Mucosa of rectum (tissue), 2 donors: ENCODE measurements around the gene DUSP18.

Experiments
- H3K27ac ChIP-seq, 2 donors: one replicate each; pipeline ENCODE4 v1.7.0; 2013; ENCODE audit warnings: inconsistent platforms in 2 of 2, low read depth in 2 of 2, low read length in 2 of 2
- H3K27me3 ChIP-seq, 2 donors: one replicate each; pipeline ENCODE4 v1.7.0; 2013; ENCODE audit warnings: low read length in 2 of 2; ENCODE audit not compliant: control insufficient read depth in 2 of 2, insufficient read depth in 2 of 2
- H3K36me3 ChIP-seq, 2 donors: one replicate each; pipeline ENCODE4 v1.7.0; 2013; ENCODE audit warnings: low read length in 2 of 2; ENCODE audit not compliant: control insufficient read depth in 2 of 2, insufficient read depth in 2 of 2
- H3K4me1 ChIP-seq, 2 donors: one replicate each; pipeline ENCODE4 v1.7.0; 2013; ENCODE audit warnings: low read length in 2 of 2, mild to moderate bottlenecking in 1 of 2; ENCODE audit not compliant: control insufficient read depth in 2 of 2, insufficient read depth in 2 of 2
- H3K4me3 ChIP-seq, 2 donors: one replicate each; pipeline ENCODE4 v1.7.0; 2013; ENCODE audit warnings: low read length in 2 of 2
- H3K9ac ChIP-seq, 2 donors: one replicate each; pipeline ENCODE4 v1.7.0; 2013; ENCODE audit warnings: low read length in 2 of 2, low read depth in 1 of 2, mild to moderate bottlenecking in 1 of 2
- H3K9me3 ChIP-seq, 2 donors: one replicate each; pipeline ENCODE4 v1.7.0; 2013; ENCODE audit warnings: low read length in 2 of 2; ENCODE audit not compliant: control insufficient read depth in 2 of 2
- donor health status: healthy.
- donor health status: Normal muscosa, but diverticular disease.

The DUSP18 gene

DNA sequence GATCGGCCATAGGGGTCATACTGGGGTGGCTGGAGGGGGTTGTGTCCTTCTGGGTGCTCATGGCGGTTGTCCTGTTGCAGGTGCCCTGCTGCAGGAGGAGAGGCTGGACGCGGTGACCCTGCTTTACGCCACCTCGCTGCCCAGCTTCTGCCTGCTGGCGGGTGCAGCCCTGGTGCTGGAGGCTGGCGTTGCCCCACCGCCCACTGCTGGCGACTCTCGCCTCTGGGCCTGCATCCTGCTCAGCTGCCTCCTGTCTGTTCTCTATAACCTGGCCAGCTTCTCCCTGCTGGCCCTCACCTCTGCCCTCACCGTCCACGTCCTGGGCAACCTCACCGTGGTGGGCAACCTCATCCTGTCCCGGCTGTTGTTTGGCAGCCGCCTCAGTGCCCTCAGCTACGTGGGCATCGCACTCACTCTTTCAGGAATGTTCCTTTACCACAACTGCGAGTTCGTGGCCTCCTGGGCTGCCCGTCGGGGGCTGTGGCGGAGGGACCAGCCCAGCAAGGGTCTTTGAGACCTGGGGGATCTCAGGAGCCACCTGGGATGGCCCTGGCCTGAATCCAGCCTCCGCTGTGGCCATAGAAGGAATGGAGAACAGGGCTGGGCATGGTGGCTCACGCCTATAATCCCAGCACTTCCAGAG lies 21.0 kb downstream of the DUSP18 start:
- Histone ChIP-seq H3K4me1 (peaks cover 3 to 8% of the 10 kb centered on the region in 2 donors), H3K4me3 (no peak overlapping the region), H3K27ac (no peak overlapping the region), H3K36me3 (no peaks in the 10 kb centered on the region), H3K27me3 (no peaks in the 10 kb centered on the region), H3K9me3 (no peaks in the 10 kb centered on the region), H3K9ac (no peak overlapping the region)

DNA sequence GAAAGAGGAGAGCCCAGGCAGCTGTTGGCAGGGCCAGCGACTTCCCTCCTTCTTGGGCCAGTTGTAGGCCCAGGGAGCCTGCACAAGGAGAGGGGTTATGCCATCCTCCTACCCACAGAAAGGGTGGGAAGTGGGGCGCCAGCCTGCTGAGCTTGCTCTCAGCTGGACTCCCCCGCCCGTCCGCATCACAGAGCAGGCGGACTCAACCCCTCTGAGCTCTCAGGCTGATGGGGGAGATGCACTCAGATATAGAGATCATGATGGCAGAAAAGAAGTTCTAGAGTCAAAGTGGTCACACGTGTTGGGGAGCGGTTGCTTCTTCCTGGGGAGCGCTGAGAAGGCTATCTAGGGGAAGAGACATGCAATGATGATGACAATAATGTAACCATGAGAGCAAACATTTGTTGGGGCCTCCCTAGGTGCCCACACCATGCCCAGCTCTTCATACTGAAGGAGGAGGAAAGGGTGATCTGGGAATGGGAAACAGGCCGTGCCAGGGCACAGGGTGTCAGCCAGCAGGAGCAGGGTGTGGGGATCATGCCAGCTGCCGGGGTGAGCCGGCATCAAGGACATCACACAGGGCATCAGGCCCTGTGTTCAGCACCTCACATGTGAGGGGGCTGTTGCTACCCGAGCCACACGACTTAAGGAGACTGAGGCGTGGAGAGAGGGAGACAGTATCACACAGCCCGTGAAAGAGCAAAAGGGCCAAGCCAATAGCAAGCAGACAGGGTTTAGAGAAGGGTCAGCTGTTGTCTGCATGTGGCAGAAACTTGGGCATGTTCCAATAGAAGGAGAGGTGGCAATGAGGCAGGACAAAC lies 24.4 kb downstream of the DUSP18 start:
- Histone ChIP-seq H3K27ac (no peak overlapping the region), H3K36me3 (no peaks in the 10 kb centered on the region), H3K4me1 (peaks cover 0 to 2% of the 10 kb centered on the region in 2 donors), H3K4me3 (no peak overlapping the region), H3K9ac (no peak overlapping the region), H3K9me3 (no peaks in the 10 kb centered on the region), H3K27me3 (no peaks in the 10 kb centered on the region)

DNA sequence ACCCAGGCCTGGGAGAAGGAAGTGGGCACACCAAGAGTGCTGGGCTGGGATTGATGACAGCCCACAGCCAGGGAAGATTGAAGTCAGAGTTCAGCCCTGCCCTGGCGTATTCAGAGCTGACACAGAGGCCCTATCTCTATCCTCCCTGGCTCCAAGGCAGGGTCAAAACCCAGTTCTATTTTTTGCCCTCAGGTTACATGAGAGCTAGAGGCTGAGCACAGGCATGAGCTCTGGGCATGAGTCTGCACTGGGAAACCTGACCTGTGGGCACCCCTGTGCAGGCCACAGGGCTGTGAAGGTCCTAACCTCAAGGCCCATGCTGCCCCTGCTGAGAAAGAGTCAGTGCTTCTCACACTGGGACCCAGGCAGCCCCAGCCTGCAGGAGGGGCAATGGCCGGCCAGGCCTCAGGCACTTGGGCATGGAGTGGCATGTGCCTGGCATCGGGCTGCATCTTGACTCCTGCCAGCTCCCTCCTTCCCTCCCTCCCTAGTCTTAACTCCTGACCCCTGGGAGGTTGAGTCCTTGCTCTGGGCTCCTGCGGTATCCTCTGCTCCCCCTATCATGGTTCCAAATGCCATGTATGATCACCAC lies 26.7 kb downstream of the DUSP18 start:
- Histone ChIP-seq H3K4me1 (peaks cover 16 to 18% of the 10 kb centered on the region in 2 donors), H3K27me3 (no peaks in the 10 kb centered on the region), H3K27ac (no peak overlapping the region), H3K36me3 (no peaks in the 10 kb centered on the region), H3K9ac (no peak overlapping the region), H3K9me3 (no peaks in the 10 kb centered on the region), H3K4me3 (no peak overlapping the region)

GRCh38 chr22:30640361-30640760 lies 27.3 kb downstream of the DUSP18 start:
- H3K4me3 ChIP-seq, result no peak overlapping the region
- H3K36me3 ChIP-seq, result no peaks in the 10 kb centered on the region
- H3K4me1 ChIP-seq, result peaks cover 19 to 20% of the 10 kb centered on the region in 2 donors
- no peaks in the 10 kb centered on the region for H3K9me3 ChIP-seq
- no peaks in the 10 kb centered on the region for H3K27me3 ChIP-seq
- H3K9ac ChIP-seq, result no peak overlapping the region
- H3K27ac ChIP-seq, result no peak overlapping the region

DNA sequence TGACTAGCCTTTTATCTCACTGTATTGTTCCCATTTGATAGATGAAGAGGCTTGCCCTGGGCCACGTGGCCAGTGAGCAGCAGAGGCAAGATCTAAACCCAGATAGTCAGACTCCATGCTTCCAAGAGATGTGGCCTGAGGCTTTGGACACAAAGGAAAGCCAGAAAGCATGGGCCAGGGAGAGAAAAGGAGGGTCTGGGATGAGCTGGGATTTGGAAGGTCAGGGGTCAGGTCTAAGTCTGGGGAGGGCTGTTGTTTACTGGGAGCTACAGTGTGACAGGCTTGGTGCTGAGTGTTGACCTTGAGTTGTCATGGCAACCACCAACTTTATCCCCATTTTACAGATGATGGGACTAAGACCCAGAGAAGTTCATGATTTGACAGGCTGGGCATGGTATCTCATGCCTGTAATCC lies 30.0 kb downstream of the DUSP18 start:
- Histone ChIP-seq H3K36me3 (no peaks in the 10 kb centered on the region), H3K4me3 (peak overlapping the region in 1 of 2 donors; percentile 79), H3K4me1 (peaks cover 28 to 30% of the 10 kb centered on the region in 2 donors), H3K9me3 (no peaks in the 10 kb centered on the region), H3K27ac (no peak overlapping the region), H3K27me3 (no peaks in the 10 kb centered on the region), H3K9ac (no peak overlapping the region)

DNA sequence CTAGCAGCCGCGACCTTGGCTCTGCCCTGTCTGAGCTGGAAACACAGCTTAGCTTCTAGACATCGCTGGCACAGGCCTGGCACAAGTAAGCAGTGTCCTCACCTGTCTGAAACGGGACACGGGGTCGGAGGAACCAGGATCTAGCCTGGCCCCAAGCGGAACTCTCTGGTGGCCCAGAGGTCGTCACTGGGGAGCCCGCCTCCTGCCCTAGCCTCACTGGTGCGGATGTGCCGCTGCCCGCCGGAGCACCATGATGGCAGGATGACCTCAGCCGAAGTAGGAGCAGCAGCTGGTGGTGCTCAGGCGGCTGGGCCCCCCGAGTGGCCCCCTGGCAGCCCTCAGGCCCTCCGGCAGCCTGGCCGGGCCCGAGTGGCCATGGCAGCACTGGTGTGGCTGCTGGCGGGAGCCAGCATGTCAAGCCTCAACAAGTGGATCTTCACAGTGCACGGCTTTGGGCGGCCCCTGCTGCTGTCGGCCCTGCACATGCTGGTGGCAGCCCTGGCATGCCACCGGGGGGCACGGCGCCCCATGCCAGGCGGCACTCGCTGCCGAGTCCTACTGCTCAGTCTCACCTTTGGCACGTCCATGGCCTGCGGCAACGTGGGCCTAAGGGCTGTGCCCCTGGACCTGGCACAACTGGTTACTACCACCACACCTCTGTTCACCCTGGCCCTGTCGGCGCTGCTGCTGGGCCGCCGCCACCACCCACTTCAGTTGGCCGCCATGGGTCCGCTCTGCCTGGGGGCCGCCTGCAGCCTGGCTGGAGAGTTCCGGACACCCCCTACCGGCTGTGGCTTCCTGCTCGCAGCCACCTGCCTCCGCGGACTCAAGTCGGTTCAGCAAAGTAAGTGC lies 31.2 kb downstream of the DUSP18 start:
- Histone ChIP-seq H3K4me1 (peaks cover 28 to 30% of the 10 kb centered on the region in 2 donors), H3K27me3 (no peaks in the 10 kb centered on the region), H3K9ac (peak overlapping the region; percentile 85 to 89), H3K27ac (peak overlapping the region; percentile 61 to 80), H3K9me3 (no peaks in the 10 kb centered on the region), H3K36me3 (no peaks in the 10 kb centered on the region), H3K4me3 (peak overlapping the region; percentile 76 to 79)

- Histone ChIP-seq H3K9me3 (no peaks in the 10 kb centered on the region), H3K27ac (peak within 1 kb of the TSS; percentile 61 to 83), H3K4me1 (peaks cover 26 to 30% of the 10 kb centered on the region in 2 donors), H3K4me3 (peak within 1 kb of the TSS; percentile 76 to 79), H3K9ac (peak within 1 kb of the TSS; percentile 85 to 89), H3K27me3 (no peaks in the 10 kb centered on the region), H3K36me3 (no peaks in the 10 kb centered on the region)
Measured at GRCh38 chr22:30635273-30636225, 32.1 kb downstream of the DUSP18 start, which contains the start of gene SLC35E4. Gene SLC35E4, plus strand, starts transcription at chr22:30635781. Its CDS starts 670 bp downstream, at chr22:30636451.

DNA sequence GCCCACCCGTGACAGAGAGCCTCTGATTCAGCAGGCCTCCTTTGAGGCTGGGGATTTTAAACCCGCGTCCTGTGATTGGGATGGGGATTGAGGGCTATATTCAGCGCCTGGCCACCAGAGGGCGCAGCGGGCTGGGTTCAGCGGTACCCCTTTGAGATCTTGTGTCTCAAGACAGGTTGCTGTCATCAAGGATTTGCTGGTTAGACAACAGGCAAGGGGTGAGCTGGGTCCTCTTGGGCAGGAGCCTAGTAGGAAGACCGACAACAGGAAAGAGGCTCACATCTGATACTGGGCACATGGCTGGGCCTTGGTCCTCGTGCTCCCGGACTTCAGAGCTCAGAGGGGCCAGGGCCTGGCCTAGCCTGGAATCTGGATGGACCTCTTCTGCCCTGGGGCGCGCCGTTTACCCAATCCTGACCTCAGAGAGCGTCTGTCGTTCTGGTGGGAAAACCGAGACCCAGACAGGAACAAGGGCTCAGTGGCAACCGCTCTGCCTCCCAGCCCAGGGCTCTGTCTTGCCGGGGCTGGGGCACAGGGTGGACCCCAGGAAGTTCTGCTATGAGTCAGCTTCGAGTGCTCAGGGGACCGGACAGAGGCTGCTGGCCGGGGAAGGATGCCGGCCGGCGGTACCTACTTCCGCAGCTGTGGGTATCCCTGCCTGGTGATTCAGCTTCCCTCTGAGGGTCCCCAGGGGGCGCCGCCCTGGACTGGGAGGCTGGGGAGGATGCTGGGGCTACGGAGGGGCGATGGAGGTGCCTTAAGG lies 33.0 kb downstream of the DUSP18 start:
- peak overlapping the region; percentile 59 to 83 for H3K27ac ChIP-seq
- H3K9me3 ChIP-seq, result no peaks in the 10 kb centered on the region
- peak overlapping the region; percentile 47 to 66 for H3K4me3 ChIP-seq
- no peaks in the 10 kb centered on the region for H3K36me3 ChIP-seq
- H3K9ac ChIP-seq, result peak overlapping the region; percentile 49 to 85
- peaks cover 26 to 30% of the 10 kb centered on the region in 2 donors for H3K4me1 ChIP-seq
- no peaks in the 10 kb centered on the region for H3K27me3 ChIP-seq
